Kidney (tissue), 14 donors: Measurements from ENCODE around the gene MOB3B. TPM values are rescaled to one million over a fixed set of nuclear protein-coding genes. Genes with fewer than 3 reads are reported as not detected.
A peak's percentile ranks its signal among the peaks of the same experiment; 100 is the strongest.

Source experiments
- DNase-seq, 5 donors: peaks; one replicate each; pipeline ENCODE4 v3.0.0-alpha.2; 2013 to 2020
- FAIRE-seq: peaks from 2 replicates; lab custom pipeline; 2012; peaks lifted over from hg19 to GRCh38; lab: Jason Lieb, UNC
- H3K27ac ChIP-seq, 2 donors: one replicate each; pipeline ENCODE4 v1.7.0; 2013; ENCODE audit warnings: low read depth in 2 of 2, low read length in 2 of 2, inconsistent platforms in 1 of 2
- H3K27me3 ChIP-seq: one replicate; pipeline ENCODE4 v1.7.1; 2013; ENCODE audit warnings: low read length, inconsistent platforms; ENCODE audit not compliant: control insufficient read depth, insufficient read depth
- H3K36me3 ChIP-seq, 3 donors: one replicate each; pipeline versions ENCODE4 v1.7.0 to v1.7.1; 2013; ENCODE audit warnings: low read length in 3 of 3, control low read depth in 1 of 3, inconsistent platforms in 1 of 3; ENCODE audit not compliant: insufficient read depth in 3 of 3, control insufficient read depth in 2 of 3
- H3K4me1 ChIP-seq, 3 donors: one replicate each; pipeline versions ENCODE4 v1.7.0 to v1.7.1; 2013; ENCODE audit warnings: low read length in 3 of 3, inconsistent platforms in 1 of 3, low read depth in 1 of 3; ENCODE audit not compliant: control insufficient read depth in 2 of 3, insufficient read depth in 2 of 3
- H3K4me3 ChIP-seq, 3 donors: one replicate each; pipeline versions ENCODE4 v1.7.0 to v1.8.1; 2013; ENCODE audit warnings: low read length in 3 of 3, control low read depth in 1 of 3, inconsistent platforms in 1 of 3
- H3K9ac ChIP-seq, 3 donors: one replicate each; pipeline versions ENCODE4 v1.7.0 to v1.7.1; 2013; ENCODE audit warnings: low read length in 3 of 3, control low read depth in 1 of 3, inconsistent platforms in 1 of 3
- H3K9me3 ChIP-seq, 3 donors: one replicate each; pipeline versions ENCODE4 v1.7.0 to v1.7.1; 2013; ENCODE audit warnings: low read length in 3 of 3, control low read depth in 1 of 3, inconsistent platforms in 1 of 3; ENCODE audit not compliant: control insufficient read depth in 2 of 3, insufficient read depth in 1 of 3
- intact Hi-C: fragments of 100-400 bp; cut with DNase I; formaldehyde crosslinking; loops from one replicate; pipeline ENCODE4 v1.11.1; 2022
- polyA plus RNA-seq: library from polyadenylated mRNA; stranded (reverse); fragments of 350-450 nt; fragmentation: Illumina TruSeq; extraction: RNeasy Lipid Tissue Mini Kit (QIAGEN cat#74804); gene quantifications from one replicate; pipeline ENCODE4 v1.2.3, GENCODE V29; 2014; ENCODE audit warnings: low read depth, low replicate concordance; ENCODE audit not compliant: insufficient read depth
- total RNA-seq: library from RNA; stranded (reverse); fragmentation: NEBNext Ultra II Directional; extraction: Animal tissue kit (Norgen Biotek cat#: 25700); gene quantifications from one replicate; pipeline ENCODE4 v1.2.1, GENCODE V29; 2021
- TF ChIP-seq, protein P1 (sequence below): IDR thresholded peaks from 3 replicates; pipeline ENCODE4 v1.5.1; 2012; ENCODE audit warnings: mild to moderate bottlenecking, moderate library complexity, borderline replicate concordance; ENCODE audit not compliant: insufficient read depth; ENCODE audit errors: extremely low read depth
- donor health status: control.
- donor health status: control.
- donor health status: control.
- donor health status: control.
- donor health status: control.
- donor health status: DM: yes; HTN: yes; CAD: no.
- donor health status: Normal renal cell carcinoma (clear cell type).

Gene MOB3B
- total and polyA plus RNA-seq, 2 donors from 2014 or later, result 5.9 to 22.5 TPM

- Histone ChIP-seq H3K27me3 (no peaks in the 10 kb centered on the region), H3K36me3 (no peaks in the 10 kb centered on the region), H3K9ac (no peak overlapping the region), H3K9me3 (no peaks in the 10 kb centered on the region), H3K27ac (no peak overlapping the region), H3K4me1 (peaks cover 0 to 4% (median 0%) of the 10 kb centered on the region in 3 donors), H3K4me3 (no peak overlapping the region)
- peak in 1 of 5 donors; percentile 38 for DNase-seq
- intact Hi-C loops, result no loop called here
- TF ChIP-seq, protein P1, sequence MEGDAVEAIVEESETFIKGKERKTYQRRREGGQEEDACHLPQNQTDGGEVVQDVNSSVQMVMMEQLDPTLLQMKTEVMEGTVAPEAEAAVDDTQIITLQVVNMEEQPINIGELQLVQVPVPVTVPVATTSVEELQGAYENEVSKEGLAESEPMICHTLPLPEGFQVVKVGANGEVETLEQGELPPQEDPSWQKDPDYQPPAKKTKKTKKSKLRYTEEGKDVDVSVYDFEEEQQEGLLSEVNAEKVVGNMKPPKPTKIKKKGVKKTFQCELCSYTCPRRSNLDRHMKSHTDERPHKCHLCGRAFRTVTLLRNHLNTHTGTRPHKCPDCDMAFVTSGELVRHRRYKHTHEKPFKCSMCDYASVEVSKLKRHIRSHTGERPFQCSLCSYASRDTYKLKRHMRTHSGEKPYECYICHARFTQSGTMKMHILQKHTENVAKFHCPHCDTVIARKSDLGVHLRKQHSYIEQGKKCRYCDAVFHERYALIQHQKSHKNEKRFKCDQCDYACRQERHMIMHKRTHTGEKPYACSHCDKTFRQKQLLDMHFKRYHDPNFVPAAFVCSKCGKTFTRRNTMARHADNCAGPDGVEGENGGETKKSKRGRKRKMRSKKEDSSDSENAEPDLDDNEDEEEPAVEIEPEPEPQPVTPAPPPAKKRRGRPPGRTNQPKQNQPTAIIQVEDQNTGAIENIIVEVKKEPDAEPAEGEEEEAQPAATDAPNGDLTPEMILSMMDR, result no peak
- FAIRE-seq, result no peak
Observed at GRCh38 chr9:27351438-27351837, 178.2 kb downstream of the MOB3B start.

GRCh38 chr9:27350382-27350976 lies 179.1 kb downstream of the MOB3B start:
- H3K4me1 ChIP-seq, result peaks cover 0 to 4% (median 0%) of the 10 kb centered on the region in 3 donors
- no peak overlapping the region for H3K4me3 ChIP-seq
- H3K9ac ChIP-seq, result no peak overlapping the region
- no peaks in the 10 kb centered on the region for H3K36me3 ChIP-seq
- no peak overlapping the region for H3K27ac ChIP-seq
- no peaks in the 10 kb centered on the region for H3K9me3 ChIP-seq
- TF ChIP-seq, protein P1, result no peak
- FAIRE-seq, result no peak
- intact Hi-C loops, result no loop called here
- H3K27me3 ChIP-seq, result no peaks in the 10 kb centered on the region
- no peak for DNase-seq

GRCh38 chr9:27349698-27350080 lies 179.9 kb downstream of the MOB3B start:
- no peak overlapping the region for H3K4me3 ChIP-seq
- no peaks in the 10 kb centered on the region for H3K36me3 ChIP-seq
- no peak for FAIRE-seq
- no peak overlapping the region for H3K9ac ChIP-seq
- no peak overlapping the region for H3K27ac ChIP-seq
- intact Hi-C loops, result no loop called here
- TF ChIP-seq, protein P1, result no peak
- DNase-seq, result no peak
- H3K27me3 ChIP-seq, result no peaks in the 10 kb centered on the region
- H3K9me3 ChIP-seq, result no peaks in the 10 kb centered on the region
- H3K4me1 ChIP-seq, result peaks cover 0 to 4% (median 0%) of the 10 kb centered on the region in 3 donors
